Spleen (tissue), 7 donors: Measurements from ENCODE around the gene CRTC3.

ENCODE experiments used
- POLR2AphosphoS5 ChIP-seq, 3 donors: sonication (generic); formaldehyde crosslinking; IDR thresholded peaks; one replicate each; pipeline ENCODE4 v1.5.1; 2017; ENCODE audit warnings: antibody characterized with exemption in 3 of 3
- TF ChIP-seq, protein P1 (sequence below), 11 experiments: fragments of 200-600 bp in 7 of 11; fragments of 450-650 bp in 4 of 11; sonication (generic) in 4 of 11; IDR thresholded peaks in 8 of 11; conservative IDR thresholded peaks in 3 of 11; 1 replicate in 7 of 11; 2 replicates in 4 of 11; pipeline versions ENCODE4 v1.4.0 to v1.8.0; 2016 to 2021; ENCODE audit warnings: antibody characterized with exemption in 11 of 11, inconsistent platforms in 4 of 11, mild to moderate bottlenecking in 1 of 11
- donor health status: DM: no; HTN: no; CAD: no; lungs with moderate emphysema.
- donor health status: DM: no; HTN: no; CAD: no.
- donor health status: DM: no; HTN: no; CAD: no.

DNA sequence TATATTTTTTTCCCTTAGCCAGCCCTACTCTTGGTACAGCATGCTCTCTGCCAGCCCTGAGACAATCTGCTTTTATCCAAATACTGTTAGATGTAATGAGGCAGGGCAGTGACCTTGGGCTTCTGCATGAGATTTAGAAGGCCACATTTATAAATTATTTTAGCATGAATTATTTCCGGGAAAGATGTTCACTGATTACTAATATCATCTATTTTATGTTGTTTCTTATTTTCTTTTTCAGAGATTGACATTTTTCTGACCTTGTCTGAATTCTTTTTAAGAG is 23.1 kb downstream of the CRTC3 start:
- TF ChIP-seq, protein P1, sequence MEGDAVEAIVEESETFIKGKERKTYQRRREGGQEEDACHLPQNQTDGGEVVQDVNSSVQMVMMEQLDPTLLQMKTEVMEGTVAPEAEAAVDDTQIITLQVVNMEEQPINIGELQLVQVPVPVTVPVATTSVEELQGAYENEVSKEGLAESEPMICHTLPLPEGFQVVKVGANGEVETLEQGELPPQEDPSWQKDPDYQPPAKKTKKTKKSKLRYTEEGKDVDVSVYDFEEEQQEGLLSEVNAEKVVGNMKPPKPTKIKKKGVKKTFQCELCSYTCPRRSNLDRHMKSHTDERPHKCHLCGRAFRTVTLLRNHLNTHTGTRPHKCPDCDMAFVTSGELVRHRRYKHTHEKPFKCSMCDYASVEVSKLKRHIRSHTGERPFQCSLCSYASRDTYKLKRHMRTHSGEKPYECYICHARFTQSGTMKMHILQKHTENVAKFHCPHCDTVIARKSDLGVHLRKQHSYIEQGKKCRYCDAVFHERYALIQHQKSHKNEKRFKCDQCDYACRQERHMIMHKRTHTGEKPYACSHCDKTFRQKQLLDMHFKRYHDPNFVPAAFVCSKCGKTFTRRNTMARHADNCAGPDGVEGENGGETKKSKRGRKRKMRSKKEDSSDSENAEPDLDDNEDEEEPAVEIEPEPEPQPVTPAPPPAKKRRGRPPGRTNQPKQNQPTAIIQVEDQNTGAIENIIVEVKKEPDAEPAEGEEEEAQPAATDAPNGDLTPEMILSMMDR (IDR thresholded peaks at IDR 0.05 in 8 of 11, conservative IDR thresholded peaks at IDR 0.05 in 3 of 11): no peak
- no peak for TF ChIP-seq POLR2AphosphoS5 (IDR thresholded peaks at IDR 0.05)
